GM13977 (cell line): ENCODE results near the gene UVSSA.

Experiments used
- DNase-seq: peaks from one replicate; pipeline ENCODE4 v3.0.0; 2012; ENCODE audit warnings: low spot score
- in situ Hi-C: fragments of 300-500 bp; cut with MboI; formaldehyde crosslinking; loops from one replicate; pipeline ENCODE4 v1.12.0; 2022; ENCODE audit warnings: low sequenced_read_pairs, low pct_unique_long_range_greater_than_20kb, mixed read lengths, inconsistent platforms; ENCODE audit not compliant: unreplicated experiment
- TF ChIP-seq, protein P1 (sequence below): IDR thresholded peaks from 2 replicates; pipeline ENCODE4 v1.5.1; 2012; ENCODE audit warnings: mild to moderate bottlenecking, control low read depth; ENCODE audit not compliant: insufficient read depth; ENCODE audit errors: extremely low read depth, missing control alignments

Gene UVSSA

DNA sequence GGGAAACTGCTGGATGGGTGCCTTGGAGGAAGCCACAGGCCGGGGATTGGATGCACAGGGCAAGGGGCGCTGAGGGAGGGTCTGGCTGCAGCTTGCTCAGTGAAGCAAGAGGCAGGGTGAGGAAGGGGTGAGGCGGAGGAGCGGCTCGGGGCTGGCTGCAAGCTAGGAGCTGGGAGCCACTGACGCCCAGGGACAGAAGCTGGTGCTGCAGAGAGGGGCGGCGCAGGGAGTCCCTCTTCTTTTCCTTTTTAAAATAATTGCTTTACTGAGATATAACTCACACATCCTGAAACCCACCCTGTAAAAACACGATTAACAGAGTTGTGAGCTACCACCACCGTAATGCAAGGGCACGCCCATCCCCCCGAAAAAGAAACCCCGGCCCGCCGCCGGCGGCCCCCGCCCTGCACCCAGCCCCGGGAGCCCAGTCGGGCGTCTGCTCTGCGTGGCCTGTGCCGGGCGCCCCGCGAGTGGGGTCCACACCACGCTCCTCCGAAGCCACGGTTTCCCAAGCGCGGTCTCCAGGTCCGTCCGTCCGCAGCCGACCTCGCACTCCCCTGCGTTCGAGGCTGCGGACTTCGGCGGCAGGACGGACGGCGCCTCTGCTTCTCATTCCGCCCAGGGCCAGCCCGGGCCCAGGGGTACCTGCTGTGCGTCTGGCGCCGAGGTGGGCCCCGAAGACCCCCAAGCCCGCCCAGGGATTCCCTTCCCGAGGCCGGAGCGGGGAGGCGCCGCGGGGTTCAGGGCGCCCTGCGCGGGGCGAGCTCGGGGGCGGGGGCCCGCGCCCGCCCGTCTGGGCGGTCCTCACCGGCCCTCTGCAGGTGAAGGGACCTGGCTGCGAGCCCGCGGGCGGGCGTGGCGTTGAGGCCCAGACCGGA, 866 bp upstream of the UVSSA start:
- peak; percentile 61 for DNase-seq
- TF ChIP-seq, protein P1, sequence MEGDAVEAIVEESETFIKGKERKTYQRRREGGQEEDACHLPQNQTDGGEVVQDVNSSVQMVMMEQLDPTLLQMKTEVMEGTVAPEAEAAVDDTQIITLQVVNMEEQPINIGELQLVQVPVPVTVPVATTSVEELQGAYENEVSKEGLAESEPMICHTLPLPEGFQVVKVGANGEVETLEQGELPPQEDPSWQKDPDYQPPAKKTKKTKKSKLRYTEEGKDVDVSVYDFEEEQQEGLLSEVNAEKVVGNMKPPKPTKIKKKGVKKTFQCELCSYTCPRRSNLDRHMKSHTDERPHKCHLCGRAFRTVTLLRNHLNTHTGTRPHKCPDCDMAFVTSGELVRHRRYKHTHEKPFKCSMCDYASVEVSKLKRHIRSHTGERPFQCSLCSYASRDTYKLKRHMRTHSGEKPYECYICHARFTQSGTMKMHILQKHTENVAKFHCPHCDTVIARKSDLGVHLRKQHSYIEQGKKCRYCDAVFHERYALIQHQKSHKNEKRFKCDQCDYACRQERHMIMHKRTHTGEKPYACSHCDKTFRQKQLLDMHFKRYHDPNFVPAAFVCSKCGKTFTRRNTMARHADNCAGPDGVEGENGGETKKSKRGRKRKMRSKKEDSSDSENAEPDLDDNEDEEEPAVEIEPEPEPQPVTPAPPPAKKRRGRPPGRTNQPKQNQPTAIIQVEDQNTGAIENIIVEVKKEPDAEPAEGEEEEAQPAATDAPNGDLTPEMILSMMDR, result peak; percentile 51
- in situ Hi-C loops, result no loop called here

GRCh38 chr4:1347410-1347864, 429 bp downstream of the UVSSA start:
- in situ Hi-C loops, result no loop called here
- peak; percentile 87 for DNase-seq
- TF ChIP-seq, protein P1, result no peak

GRCh38 chr4:1348014-1348513, 1.1 kb downstream of the UVSSA start:
- DNase-seq, result no peak
- TF ChIP-seq, protein P1, result no peak
- in situ Hi-C loops, result no loop called here

DNA sequence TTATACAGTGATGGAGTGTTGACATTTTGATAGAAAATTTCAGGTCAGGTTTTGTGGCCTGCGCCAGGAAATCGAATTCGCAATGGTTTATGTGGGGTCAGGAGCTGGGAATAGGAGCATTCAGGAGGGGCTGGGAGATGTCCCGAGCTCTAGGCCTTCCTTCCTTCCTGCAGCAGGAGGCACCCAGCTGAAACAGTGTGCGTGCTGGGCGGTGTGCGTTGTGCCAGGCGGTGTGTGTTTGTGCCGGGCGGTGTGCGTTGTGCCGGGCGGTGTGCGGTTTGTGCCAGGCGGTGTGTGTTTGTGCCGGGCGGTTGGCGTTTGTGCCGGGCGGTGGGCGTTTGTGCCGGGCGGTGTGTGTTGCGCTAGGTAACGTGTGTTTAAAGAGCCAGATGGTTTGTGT, 1.7 kb downstream of the UVSSA start:
- TF ChIP-seq, protein P1, result no peak
- no peak for DNase-seq
- in situ Hi-C loops, result no loop called here

DNA sequence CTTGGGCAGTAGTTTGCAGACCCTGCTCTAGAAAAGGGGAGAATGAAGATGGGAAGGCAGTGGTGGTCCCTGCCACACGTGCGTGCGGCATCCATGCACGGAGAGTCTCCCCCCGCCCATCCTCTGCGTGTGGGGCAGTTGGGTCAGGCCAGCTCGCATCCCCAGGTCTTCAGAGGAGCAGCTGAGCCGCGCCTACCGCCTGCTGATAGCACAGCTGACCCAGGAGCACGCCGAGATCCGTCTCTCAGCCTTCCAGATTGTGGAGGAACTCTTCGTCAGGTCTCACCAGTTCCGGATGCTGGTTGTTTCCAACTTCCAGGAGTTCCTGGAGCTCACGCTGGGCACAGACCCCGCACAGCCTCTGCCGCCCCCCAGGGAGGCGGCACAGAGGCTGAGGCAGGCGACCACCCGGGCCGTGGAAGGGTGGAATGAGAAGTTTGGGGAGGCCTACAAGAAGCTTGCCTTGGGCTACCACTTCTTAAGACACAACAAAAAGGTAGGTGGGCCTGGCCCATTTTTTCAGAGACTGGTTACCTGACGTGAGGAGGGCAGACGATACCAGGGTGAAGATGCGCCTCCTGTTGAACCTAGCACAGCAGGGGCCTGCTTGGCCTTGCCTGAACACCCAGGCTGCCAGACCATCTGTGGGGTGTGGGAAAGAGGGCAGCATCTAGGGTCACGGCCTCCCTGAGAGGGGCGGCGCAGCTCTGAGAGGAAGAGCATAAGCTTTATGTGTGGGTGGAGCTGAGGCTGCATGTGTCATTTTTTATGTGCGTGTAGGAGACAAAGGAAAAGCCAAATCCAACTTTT, 2.6 kb downstream of the UVSSA start:
- in situ Hi-C loops, result loop anchor here (10.0 kb wide), 1 partner anchor 215 kb away; no protein-coding TSS in a partner anchor
- TF ChIP-seq, protein P1, result no peak
- no peak for DNase-seq

DNA sequence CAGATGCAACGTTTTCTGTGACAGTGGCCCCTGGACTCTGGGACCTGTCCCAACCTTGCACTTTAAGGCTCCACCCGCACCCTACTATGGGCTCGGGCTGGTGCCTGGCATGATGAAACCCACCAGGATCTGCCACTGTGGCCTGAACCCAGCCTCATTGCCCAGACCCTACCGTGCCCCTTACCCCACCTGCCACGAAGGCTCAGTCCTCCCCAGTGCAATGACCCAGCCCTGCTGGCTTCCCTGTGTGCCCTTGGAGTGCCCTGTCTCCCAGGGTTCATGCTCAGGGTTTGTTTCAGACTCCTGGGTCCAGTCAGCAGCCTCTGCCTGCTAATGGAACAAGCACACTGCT, 3.1 kb downstream of the UVSSA start:
- in situ Hi-C loops, result loop anchor here (10.0 kb wide), 1 partner anchor 215 kb away; no protein-coding TSS in a partner anchor
- TF ChIP-seq, protein P1, result no peak

More for the DNA sequence above, 3.1 kb downstream of the UVSSA start:
- no peak for DNase-seq
